Fibroblast of skin of right biceps (primary cell): ENCODE measurements around the gene PTPN1.
A peak's percentile ranks its signal among the peaks of the same experiment; 100 is the strongest.
"Not testable (repeated sequence)": the region's sequence is repeated elsewhere in the genome, so short reads cannot be mapped to it uniquely, and the experiment has no call there.

Experiments used
- DNase-seq: peaks from one replicate; pipeline ENCODE4 v3.0.0-alpha.2; 2013

PTPN1 gene

DNA sequence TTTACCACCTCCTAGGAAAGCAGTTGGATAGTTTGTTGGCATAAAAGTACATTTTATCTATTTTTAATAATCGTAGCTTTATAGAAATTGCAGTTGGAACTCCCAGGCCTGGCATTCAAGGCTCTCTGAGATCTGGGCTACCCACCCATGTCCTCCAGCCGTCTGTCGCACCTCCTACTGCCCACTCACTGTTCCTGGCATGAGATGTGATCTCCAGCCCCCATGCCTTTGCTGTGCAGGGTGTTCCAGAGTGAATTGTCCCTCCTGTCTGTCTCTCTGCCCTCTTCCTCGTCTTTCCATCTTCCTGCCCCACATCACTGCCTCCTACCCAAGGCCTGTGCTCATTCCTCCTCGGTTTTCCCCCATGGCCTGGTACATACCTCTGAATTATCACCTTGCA is 50.7 kb downstream of the PTPN1 start:
- no peak for DNase-seq

DNA sequence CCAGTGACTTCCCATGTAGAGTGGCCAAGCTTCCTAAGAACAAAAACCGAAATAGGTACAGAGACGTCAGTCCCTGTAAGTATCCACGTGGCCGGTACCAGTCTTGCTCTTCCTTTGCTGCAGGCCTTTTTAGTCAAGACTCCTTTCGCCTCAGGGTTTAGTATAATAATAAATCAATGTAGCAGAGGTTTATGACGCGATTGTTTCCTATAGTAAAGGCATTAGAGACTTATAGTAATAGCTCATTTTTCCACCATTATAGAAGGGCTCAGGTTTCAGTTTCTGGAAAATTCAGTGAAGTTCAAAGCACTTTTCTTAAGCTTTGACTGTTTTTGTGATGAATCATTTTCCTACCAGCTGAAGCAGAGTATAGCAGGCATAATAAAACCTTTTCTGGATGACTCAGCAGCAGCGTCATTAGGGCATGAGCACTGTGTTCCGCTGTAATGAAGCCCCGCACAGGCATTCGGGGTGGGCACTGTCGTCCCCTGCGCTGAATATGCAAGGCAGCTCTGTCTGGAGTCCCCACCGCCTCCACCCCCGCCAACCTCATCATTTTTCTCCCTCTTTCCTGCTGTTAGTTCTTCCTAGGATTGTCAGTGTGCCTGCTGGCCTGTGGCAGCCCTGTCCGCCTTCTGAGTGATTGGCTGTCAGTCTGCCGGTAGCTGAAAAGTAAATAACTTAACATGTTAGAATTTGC is 51.3 kb downstream of the PTPN1 start:
- DNase-seq = peak; percentile 98

DNA sequence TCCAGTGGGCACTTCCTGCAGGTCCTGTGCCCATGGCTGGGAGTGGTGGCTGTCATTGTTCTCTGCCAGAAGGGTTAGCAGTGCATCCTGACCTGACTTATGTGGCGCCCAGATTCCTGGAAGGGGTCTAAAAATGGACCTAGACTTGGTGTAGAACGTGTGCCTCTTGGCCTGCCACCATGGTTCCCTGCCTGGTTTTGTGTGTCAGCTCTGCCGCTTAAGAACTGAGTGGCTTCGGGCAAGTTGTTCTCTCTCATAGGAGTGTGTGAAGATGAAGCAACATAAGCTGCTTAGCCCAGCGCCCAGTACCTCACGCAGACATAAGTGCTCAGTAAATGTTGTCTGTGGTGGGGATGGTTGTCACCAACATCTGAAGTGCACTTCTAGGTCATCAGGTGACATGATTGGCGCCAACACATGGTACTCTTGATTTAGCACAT is 52.1 kb downstream of the PTPN1 start:
- no peak for DNase-seq

DNA sequence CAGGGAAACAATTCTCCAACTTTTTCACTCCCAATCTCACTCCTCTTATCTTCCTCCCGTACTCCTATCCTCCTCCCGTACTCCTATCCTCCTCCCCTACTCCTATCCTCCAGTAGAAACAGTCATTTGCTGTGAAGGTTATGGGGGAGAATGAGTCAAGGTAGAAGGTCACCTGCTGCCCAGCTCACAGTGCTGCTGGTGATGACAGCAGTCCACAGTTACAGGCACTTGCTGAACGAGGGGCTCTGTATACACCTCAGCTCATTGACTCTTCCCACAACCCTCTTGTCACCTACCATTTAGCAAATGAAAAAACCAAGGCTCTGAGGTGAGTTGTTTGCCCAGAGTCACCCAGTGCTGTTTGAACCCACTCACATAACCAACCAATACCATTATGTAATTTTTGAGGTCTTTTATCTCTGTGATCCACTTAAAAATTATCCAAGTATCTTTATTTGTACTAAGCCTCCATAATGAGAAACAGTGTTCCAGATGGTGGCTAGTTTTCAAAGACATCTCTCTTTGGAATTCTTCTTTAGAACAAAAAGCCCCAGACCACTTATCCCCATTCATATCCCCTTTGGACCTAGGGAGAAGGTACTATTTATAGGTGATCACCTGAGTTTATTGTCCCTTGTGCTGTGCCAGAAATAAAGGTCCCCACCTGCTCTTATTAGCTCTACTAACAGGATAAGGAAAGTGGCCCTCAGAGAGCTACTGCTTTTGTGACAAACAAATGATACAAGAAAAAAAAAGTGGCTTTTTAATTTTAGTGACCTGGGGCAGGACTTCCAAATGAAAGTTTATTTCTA is 53.2 kb downstream of the PTPN1 start:
- DNase-seq = no peak

DNA sequence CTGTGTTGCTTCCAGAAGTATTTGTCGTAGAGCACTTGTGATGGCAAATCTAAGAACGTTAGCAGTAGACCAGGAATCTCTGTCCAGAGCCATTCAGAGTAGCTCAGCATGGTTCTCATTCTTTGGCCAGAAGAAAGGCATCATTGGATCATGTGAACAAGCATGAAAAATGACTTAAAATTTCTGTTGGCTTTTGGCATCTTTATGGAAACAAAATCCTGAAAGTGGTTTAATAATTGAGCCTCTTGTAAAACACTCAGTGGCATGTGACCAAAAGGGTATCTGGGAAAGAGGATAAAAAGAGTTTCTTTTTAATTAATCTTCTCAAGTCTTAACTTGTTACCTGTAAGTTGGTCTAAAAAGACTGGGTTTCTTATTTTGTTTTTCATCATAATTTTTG is 55.2 kb downstream of the PTPN1 start:
- no peak for DNase-seq

DNA sequence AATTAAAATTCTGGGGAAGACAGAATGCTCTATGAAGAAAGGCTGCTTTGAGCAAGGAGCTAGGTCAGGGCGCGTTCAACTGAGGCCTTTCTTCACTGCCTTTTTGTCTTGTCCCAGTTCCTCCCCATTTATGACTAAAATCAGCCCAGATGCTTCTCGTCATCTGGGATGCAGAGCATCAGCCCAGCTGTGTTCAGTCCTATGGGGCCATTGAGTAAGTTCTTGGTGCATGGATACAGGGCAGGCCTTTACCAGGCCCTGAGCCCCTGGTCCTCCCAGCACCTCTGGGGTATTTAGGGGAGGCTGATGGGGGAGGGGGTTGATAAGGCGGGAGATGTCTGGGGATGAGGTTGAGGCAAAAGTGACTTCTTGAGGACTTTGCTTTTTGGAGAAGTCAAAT is 55.7 kb downstream of the PTPN1 start:
- no peak for DNase-seq

DNA sequence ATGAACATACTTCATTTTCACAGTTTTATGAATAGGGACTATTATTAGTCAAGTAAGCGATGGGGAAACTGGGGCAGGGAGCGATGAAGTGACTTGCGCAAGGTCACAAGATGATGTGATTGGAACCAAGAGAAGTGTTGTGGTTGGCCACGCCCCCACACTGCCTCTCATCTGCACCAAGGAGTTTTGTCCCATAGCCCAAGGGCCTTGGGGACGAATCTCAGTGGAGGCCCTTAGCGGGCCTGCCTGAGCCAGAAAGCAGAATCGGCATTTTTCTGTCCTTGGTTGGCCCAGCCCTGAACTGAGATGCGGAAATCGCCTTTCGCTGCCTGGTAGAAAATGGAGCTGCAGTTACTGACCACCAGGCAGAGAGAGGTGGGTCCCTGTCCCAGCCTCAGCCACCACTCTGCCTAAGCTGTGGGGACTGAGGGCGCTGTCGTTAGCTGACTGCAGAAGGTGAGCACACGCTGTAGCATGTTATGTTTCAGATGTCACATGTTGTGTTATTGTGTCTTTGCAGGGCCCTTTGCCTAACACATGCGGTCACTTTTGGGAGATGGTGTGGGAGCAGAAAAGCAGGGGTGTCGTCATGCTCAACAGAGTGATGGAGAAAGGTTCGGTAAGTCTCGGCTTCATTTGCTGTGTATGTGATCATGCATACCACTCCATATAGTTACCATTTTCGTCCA is 57.8 kb downstream of the PTPN1 start:
- no peak for DNase-seq

DNA sequence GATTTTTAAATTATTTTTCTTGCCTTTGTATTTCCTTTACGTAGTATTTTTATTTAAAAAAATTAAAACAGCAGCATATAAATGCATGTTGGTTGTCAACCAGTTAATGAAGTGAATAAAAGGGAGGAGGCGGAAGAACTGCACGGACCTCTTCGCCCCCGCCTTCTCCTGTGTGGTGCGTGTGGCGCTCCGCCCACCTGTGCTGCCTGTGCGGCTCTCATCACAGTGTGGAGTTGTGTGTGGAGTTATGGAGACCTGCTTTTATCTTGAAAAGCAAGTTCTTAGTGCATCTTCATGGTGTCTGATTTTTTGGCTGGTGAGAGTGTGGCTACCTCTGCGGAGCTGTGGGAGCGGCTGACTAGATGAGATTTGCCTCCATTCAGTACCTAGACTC is 58.4 kb downstream of the PTPN1 start:
- no peak for DNase-seq

DNA sequence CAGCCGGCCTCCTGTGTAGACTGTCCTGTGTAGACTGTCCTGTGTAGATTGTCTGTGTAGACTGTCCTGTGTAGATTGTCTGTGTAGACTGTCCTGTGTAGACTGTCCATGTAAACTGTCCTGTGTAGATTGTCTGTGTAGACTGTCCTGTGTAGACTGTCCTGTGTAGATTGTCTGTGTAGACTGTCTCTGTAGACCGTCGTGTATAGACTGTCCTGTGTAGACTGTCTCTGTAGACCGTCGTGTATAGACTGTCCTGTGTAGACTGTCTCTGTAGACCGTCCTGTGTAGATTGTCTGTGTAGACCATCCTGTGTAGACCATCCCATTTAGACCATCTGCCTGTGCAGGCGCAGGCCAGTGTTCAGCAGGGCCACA is 59.3 kb downstream of the PTPN1 start:
- DNase-seq = not testable (repeated sequence)

DNA sequence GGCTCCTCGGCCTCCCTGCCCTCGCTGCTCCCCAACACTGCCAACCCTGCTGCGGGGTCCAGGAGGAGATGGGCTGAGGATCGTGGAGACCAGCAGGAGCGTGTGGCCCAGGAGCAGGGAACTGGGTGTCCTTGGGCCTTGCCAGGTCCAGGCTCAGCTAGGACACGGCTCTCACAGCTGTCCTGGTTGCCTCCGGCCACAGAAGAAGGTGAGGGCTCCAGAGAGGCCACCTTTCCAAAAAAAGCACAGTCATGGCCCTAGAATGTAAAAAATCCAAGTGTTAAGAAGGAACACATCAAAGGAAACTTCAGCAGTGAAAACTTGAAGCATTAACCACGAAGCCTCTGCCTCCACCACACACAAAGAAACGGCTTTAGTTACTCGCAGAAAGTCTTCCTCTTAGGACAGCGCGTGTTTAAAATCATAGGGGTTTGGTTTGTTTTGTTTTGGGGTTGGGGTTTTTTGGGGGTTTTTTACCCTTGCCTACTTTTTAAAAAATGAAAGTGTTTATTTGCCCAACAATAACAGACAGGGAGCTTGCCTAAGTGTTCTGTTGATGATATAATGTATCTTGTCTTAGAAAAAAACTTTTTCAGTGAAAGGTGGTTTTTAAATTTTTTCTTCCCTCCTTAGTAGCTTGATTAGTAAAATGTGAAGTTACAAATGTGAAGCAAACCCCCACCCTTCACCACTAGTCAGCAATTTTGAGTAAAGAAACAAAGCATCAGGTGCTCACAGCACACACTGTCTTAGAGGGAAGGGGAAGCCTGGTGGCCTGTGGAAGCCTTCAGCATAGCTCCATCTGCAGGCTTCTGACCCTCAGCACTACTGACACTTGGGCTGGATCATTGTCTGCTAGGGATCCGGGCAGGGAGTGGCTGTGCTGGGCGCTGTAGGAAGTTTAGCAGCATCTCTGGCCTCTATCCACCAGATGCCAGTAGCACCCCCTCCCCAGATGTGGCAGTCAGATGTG is 60.0 kb downstream of the PTPN1 start:
- DNase-seq = peak; percentile 22

DNA sequence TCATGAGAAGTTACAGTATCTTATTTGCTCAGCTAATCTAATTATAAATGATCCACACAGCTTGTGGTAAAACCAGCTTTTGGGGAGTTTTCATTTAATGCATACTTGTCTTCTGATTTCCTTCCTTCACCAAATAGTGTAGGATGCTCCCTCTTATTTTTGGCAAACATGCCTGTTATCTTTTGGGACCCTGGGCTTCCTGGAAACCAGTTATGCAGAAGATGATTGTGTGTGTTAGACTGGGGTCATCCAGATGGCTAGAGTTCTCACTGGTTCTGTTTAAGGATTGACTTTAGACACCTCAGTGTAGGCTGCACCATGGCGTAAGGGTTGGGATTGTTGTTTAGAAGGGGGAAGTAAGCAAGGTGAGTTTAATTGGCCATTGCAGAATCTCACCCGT is 61.3 kb downstream of the PTPN1 start:
- no peak for DNase-seq

DNA sequence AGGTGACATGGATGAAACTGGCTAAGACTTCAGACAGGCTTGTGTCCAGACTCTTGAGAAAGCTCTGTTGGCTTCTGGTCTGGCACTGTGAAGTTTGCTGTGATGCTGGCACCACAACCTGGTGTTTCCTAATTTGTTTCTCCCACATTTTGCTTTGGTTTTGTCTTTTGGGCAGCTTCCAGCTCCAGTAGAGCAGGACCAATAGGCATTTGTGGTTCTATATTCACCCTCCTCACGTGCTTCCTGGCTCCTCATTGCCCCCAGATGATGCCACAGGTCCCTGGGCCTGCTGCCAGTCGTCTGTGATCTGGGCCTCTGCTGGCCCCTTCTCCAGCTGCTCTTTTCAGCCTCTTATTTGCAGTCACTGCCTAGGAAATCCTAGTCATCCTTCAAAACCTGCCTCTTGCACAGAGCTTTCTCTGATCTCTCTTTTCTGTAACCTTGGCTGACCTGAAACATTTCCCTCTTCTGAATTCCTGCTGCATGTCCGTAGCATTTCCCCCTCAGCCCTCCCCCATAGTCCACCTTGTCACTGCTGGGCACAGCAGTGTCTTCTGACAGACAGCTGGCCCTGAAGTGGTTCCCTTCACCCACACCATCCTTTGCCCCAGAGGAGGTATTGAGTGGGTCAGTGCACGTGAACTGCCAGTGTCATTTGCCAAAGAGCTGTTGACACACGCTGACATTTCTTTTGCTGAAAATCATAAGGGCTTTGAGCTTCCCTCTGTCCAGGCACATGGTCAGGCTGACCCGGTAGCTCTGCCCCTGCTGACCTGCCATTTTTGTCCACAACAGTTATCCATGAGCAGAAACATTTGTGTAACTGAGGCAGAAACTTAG is 63.0 kb downstream of the PTPN1 start:
- peak; percentile 55 for DNase-seq

DNA sequence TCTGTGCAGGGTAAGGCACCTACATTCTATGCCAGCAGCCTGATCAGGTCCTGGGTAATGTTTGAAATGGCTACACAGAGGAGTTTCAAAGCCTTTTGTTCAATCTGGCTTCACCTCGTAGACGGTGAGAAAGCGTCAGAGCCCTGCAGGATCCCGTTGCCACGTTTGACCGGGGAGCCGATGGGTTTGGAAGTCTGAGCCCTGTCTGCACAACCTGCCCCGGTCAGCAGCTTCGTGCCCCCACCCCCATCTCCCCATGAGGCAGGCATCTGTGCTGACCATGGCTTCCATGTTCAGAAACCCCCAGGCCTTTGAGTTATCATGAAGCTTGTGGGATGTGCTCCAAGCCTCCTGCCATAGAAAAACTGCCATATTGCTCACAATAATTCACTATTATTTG is 63.9 kb downstream of the PTPN1 start:
- DNase-seq = no peak

DNA sequence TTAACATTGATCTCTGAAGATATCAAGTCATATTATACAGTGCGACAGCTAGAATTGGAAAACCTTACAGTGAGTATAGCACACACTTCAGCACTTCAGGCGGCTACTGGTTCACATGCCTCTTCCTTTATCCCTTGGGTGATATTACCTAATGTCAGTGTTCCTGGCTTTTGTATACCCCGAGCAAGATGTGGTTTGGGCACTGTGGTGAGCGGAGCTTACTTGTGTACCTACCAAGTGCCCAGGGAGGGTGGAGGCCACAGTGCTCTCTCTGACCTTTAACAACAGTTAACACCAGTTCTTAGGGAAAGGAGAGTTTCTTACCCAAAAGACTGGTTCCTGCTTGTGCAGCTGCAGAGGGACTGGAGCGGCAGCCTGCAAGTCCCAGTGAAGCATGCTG is 64.4 kb downstream of the PTPN1 start:
- no peak for DNase-seq

DNA sequence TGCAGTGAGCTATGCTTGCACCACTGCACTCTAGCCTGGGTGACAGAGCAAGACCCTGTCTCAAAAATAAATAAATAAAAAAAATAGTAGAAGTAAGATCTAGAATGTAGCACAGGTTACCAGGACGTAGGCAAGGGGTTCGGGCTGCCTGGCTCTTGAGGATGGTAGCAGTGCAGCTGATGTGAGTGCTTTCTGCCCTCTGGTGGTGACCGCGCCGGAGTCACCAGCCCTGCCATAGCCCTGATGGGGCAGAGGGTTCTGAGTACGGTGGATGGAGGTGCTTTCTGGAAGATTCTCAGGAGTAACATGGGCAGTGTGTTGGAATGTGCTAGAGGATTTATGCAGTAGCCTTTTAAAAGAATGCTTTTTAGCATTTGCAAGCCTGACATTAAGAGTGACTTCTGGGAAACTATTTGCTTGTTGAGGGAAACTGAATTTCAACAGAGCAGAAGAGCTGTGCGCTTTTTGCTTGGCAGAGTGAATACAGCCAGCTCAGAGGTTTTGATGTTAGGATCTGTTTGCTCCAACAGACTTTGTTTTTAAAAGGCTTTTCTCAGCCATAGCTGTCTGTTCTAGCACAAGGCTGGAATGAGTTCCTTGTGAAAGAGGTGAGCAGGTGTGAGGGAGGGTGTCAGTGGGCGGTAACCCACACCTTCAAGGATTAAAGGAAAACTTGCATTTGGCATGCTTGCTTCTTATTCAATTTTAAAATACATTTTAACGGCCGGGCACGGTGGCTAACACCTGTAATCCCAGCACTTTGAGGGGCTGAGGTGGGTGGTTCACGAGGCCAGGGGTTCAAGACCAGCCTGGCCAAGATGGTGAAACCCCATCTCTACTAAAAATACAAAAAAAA is 65.9 kb downstream of the PTPN1 start:
- DNase-seq = peak; percentile 52

DNA sequence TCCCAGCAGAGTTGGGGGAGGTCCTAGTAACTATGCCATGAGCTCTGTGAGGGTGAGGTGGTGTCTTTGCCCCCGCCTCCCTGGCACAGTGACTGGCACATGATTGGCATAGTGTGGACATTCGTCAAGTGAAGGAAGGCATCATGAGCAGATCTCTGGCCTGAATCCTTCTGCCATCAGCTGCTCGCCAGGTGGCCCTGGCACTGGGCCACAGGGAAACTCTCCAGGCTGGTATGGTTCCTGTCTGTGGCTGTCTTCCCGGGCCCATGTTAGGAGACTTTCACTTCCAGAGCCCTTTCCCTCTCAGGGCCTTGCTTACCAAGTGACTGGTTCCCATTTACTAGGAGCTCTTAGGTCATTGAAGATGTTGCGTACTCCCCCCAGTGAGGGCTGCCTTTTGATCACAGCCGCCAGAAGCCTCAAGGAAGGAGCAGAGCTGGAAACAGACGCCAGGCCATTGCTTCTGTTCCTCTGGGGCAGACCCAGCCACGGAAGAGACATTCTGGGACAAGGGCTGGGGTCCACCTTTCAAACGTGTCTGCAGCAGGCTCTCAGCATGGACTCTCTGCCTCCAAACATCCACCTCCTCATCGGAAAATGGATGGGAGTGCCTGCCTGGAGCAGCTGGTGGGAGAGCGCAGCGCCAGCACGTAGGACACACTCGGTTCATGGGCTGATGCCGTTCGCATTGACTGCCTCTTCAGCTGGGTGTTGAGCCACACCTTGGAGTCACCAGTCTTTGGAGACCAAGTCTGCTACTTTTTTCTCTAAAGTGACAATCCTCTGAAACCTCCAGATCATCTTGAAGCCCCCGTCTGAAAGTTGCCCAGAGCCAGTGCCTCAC is 67.2 kb downstream of the PTPN1 start:
- DNase-seq = no peak

DNA sequence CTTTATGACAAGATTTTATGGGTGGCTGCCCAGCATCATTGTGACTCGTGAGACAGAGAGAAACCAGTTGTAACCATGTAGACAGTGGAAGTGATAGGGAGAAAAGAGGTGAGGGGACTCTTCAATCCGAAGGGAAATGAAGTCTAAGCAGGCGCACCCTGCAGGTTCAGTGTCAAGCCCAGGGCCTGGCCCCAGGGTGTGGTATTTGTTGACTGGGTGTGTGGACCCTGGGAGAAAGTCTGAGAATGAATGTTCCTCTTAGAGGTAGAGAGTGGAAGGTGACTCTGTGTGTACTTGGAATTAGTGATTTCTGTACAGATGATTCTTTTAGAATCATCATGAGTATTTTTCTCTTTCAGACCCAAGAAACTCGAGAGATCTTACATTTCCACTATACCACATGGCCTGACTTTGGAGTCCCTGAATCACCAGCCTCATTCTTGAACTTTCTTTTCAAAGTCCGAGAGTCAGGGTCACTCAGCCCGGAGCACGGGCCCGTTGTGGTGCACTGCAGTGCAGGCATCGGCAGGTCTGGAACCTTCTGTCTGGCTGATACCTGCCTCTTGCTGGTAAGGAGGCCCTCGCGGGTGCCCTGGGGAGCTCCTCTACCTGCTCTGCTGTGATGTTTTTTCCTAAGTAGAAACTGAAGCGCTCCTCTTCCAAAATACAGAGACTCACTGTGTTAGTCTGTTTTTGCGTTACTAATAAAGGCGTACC is 68.0 kb downstream of the PTPN1 start:
- no peak for DNase-seq

DNA sequence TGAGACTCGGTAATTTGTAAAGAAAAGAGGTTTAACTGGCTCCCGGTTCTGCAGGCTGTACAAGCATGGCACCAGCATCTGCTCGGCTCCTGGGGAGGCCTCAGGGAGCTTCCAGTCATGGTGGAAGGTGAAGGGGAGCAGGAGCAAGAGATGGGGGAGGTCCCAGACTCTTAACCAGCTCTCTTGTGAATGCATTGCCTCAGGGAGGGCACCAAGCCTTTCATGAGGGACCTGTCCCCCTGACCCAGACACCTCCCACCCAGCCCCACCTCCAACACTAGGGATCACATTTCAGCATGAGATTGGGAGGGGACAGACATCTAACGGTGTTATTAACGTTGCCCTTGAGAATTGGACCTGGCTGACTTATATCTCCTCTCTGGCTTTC is 68.6 kb downstream of the PTPN1 start:
- DNase-seq = no peak

DNA sequence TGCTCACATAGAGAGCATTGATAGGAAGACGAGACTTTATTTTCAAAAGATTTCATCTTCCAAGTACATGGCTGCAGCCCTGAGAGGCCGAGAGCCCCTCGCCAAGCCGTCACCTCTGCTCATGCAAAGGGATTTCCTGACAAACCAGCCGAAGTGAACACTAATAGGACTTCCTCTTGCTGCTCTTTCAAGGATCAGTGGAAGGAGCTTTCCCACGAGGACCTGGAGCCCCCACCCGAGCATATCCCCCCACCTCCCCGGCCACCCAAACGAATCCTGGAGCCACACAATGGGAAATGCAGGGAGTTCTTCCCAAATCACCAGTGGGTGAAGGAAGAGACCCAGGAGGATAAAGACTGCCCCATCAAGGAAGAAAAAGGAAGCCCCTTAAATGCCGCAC is 69.3 kb downstream of the PTPN1 start:
- no peak for DNase-seq
